Right lobe of liver (tissue), 6 donors: ENCODE results near the gene PTPRM. TPM values are rescaled to one million over a fixed set of nuclear protein-coding genes. Genes with fewer than 3 reads are reported as not detected.

ENCODE experiments used
- ATAC-seq, 4 donors: fragments of 200-7000 bp; cut with Tn5 transposase; one replicate each; pipeline ENCODE4 v1.9.1; 2020; ENCODE audit warnings: mild to moderate bottlenecking in 4 of 4, moderate library complexity in 4 of 4
- DNase-seq, 3 donors: peaks; one replicate each; pipeline ENCODE4 v3.0.0-alpha.2; 2020
- H3K27ac ChIP-seq, 3 donors: fragments of 200-600 bp; one replicate each; pipeline ENCODE4 v1.8.0; 2022
- H3K27me3 ChIP-seq, 2 donors: fragments of 200-600 bp; one replicate each; pipeline ENCODE4 v1.8.0; 2022
- H3K36me3 ChIP-seq, 4 donors: fragments of 200-600 bp; sonication (generic) in 1 of 4; one replicate each; pipeline versions ENCODE4 v1.5.1 to v1.8.0; 2017 to 2022; ENCODE audit warnings: control low read depth in 1 of 4
- H3K4me1 ChIP-seq, 4 donors: fragments of 200-600 bp; sonication (generic) in 1 of 4; one replicate each; pipeline versions ENCODE4 v1.5.1 to v1.8.0; 2017 to 2022; ENCODE audit warnings: control low read depth in 1 of 4
- H3K4me3 ChIP-seq, 3 donors: fragments of 200-600 bp; one replicate each; pipeline ENCODE4 v1.8.0; 2022
- H3K9me3 ChIP-seq, 4 donors: fragments of 200-600 bp; sonication (generic) in 1 of 4; one replicate each; pipeline versions ENCODE4 v1.5.1 to v1.8.0; 2017 to 2022; ENCODE audit warnings: control low read depth in 1 of 4
- CTCF ChIP-seq, 4 donors: fragments of 200-600 bp in 3 of 4; fragments of 450-650 bp in 1 of 4; IDR thresholded peaks; one replicate each; pipeline versions ENCODE4 v1.5.1 to v1.8.0; 2016 to 2022; ENCODE audit warnings: antibody characterized with exemption in 4 of 4, mild to moderate bottlenecking in 2 of 4
- POLR2A ChIP-seq: fragments of 450-650 bp; IDR thresholded peaks from one replicate; pipeline ENCODE4 v1.6.1; 2017; ENCODE audit warnings: antibody characterized with exemption, mild to moderate bottlenecking
- WGBS: methylation state at CpG from one replicate; pipeline ENCODE4 v1.1.6; 2018; ENCODE audit warnings: low coverage, low lambda C conversion rate; ENCODE audit not compliant: insufficient coverage; ENCODE audit errors: missing lambda C conversion rate; 5-methylcytosine and 5-hydroxymethylcytosine counted together
- intact Hi-C, 2 donors: fragments of 100-400 bp; cut with DNase I; formaldehyde crosslinking; loops; one replicate each; pipeline versions ENCODE4 v1.11.2 to v1.14.1; 2022
- total RNA-seq, 6 experiments: library from RNA; depleted of rRNA in 2 of 6; stranded (reverse); fragments of >200 nt in 2 of 6; fragmentation: NEBNext Ultra II Directional in 3 of 6; extraction: Animal tissue kit (Norgen Biotek cat#: 25700) in 3 of 6; gene quantifications; one replicate each; pipeline versions ENCODE4 v1.1.0 to v1.2.4, GENCODE V29; 2016 to 2023
- donor health status: DM: no; HTN: yes; CAD: no.
- donor health status: DM: no; HTN: no; CAD: no.
- donor health status: DM: no; HTN: no; CAD: no.
- donor health status: DM: no; HTN: yes; CAD: no.
- donor health status: DM: no; HTN: yes; CAD: no.

Gene PTPRM
- total RNA-seq, 6 experiments from 2014 or later = 15.1 to 45.7 (median 26.5) TPM

- H3K4me1 ChIP-seq = no peaks in the 10 kb centered on the region
- TF ChIP-seq CTCF (IDR thresholded peaks at IDR 0.05) (no peak), POLR2A (no peak)
- H3K36me3 ChIP-seq = no peaks in the 10 kb centered on the region
- intact Hi-C loops = no loop called here
- H3K27ac ChIP-seq = no peak overlapping the region
- no peak overlapping the region for H3K4me3 ChIP-seq
- 70% methylated on average over 1 of the region's 1 CpG for WGBS
- H3K27me3 ChIP-seq = no peaks in the 10 kb centered on the region
- ATAC-seq (no peak), DNase-seq (no peak)
- H3K9me3 ChIP-seq = no peaks in the 10 kb centered on the region
Measured at GRCh38 chr18:8133888-8134287, 566.8 kb downstream of the PTPRM start.

GRCh38 chr18:8139127-8139527 lies 572.0 kb downstream of the PTPRM start:
- DNase-seq = no peak
- WGBS = 62% methylated on average over 7 of the region's 10 CpGs
- no peaks in the 10 kb centered on the region for H3K9me3 ChIP-seq
- H3K36me3 ChIP-seq = no peaks in the 10 kb centered on the region
- no peaks in the 10 kb centered on the region for H3K4me1 ChIP-seq
- ATAC-seq = no peak
- no peaks in the 10 kb centered on the region for H3K27me3 ChIP-seq
- H3K27ac ChIP-seq = no peak overlapping the region
- TF ChIP-seq CTCF (IDR thresholded peaks at IDR 0.05) = no peak
- TF ChIP-seq POLR2A = no peak
- no peak overlapping the region for H3K4me3 ChIP-seq
- intact Hi-C loops = no loop called here

- no peak overlapping the region for H3K27ac ChIP-seq
- ATAC-seq (peak in 1 of 4 donors; percentile 11), DNase-seq (no peak)
- no peaks in the 10 kb centered on the region for H3K36me3 ChIP-seq
- intact Hi-C loops = no loop called here
- H3K4me1 ChIP-seq = no peaks in the 10 kb centered on the region
- TF ChIP-seq CTCF (IDR thresholded peaks at IDR 0.05) (no peak), POLR2A (no peak)
- H3K9me3 ChIP-seq = no peaks in the 10 kb centered on the region
- WGBS = 76% methylated on average over 2 of the region's 7 CpGs
- no peak overlapping the region for H3K4me3 ChIP-seq
- H3K27me3 ChIP-seq = no peaks in the 10 kb centered on the region
Measured at GRCh38 chr18:8139891-8140406, 572.8 kb downstream of the PTPRM start.

GRCh38 chr18:8140841-8141501 lies 573.9 kb downstream of the PTPRM start:
- Histone ChIP-seq H3K4me3 (no peak overlapping the region), H3K9me3 (no peaks in the 10 kb centered on the region), H3K27me3 (no peaks in the 10 kb centered on the region), H3K4me1 (no peaks in the 10 kb centered on the region), H3K36me3 (no peaks in the 10 kb centered on the region), H3K27ac (no peak overlapping the region)
- no peak for TF ChIP-seq CTCF (IDR thresholded peaks at IDR 0.05)
- TF ChIP-seq POLR2A = no peak
- intact Hi-C loops = no loop called here
- WGBS = 89% methylated on average over 5 of the region's 8 CpGs
- DNase-seq (no peak), ATAC-seq (peak in 2 of 4 donors; percentile 14 to 25)
